HepG2 (cell line): Measurements from ENCODE around the gene RGS14. TPM values are rescaled to one million over a fixed set of nuclear protein-coding genes. Genes with fewer than 3 reads are reported as not detected.

Experiments
- ARNT2 ChIP-seq: sonication (generic); formaldehyde crosslinking; IDR thresholded peaks from 2 replicates; pipeline ENCODE4 v1.8.0; 2022; ENCODE audit warnings: mild to moderate bottlenecking, low read depth, missing genetic modification reagents, moderate library complexity
- SALL1 ChIP-seq: sonication (generic); formaldehyde crosslinking; IDR thresholded peaks from 2 replicates; pipeline ENCODE4 v1.8.0; 2022; ENCODE audit warnings: mild to moderate bottlenecking, missing genetic modification reagents
- SIX4 ChIP-seq: sonication (generic); formaldehyde crosslinking; IDR thresholded peaks from 2 replicates; pipeline ENCODE4 v1.4.0; 2020; ENCODE audit warnings: missing genetic modification reagents
- SP4 ChIP-seq: sonication (generic); formaldehyde crosslinking; IDR thresholded peaks from 2 replicates; pipeline ENCODE4 v1.8.1; 2023; ENCODE audit warnings: mild to moderate bottlenecking, missing genetic modification reagents
- ZNF329 ChIP-seq: sonication (generic); formaldehyde crosslinking; IDR thresholded peaks from 2 replicates; pipeline ENCODE4 v1.9.0; 2021; ENCODE audit warnings: low read depth, mild to moderate bottlenecking, missing genetic modification reagents
- ZNF75D ChIP-seq: sonication (generic); formaldehyde crosslinking; IDR thresholded peaks from 2 replicates; pipeline ENCODE4 v1.8.1; 2023; ENCODE audit warnings: missing genetic modification reagents, mild to moderate bottlenecking, borderline replicate concordance
- ZNF841 ChIP-seq: sonication (generic); formaldehyde crosslinking; IDR thresholded peaks from 2 replicates; pipeline ENCODE4 v1.8.1; 2023; ENCODE audit warnings: missing genetic modification reagents, borderline replicate concordance
- polyA plus RNA-seq, 8 experiments: library from polyadenylated mRNA; depleted of rRNA in 3 of 8; stranded (reverse) in 7 of 8; unstranded in 1 of 8; fragments of >200 nt; fragmentation: Illumina TruSeq in 4 of 8; extraction: Trizol in 4 of 8; gene quantifications; 2 replicates each; pipeline versions ENCODE4 v1.2.1 to v1.2.3, GENCODE V29; 2011 to 2016; ENCODE audit warnings: low read depth in 4 of 8, missing spikeins in 1 of 8, mixed read lengths in 1 of 8; ENCODE audit not compliant: insufficient read depth in 1 of 8
- total RNA-seq, 5 experiments: library from RNA; depleted of rRNA; stranded (reverse); fragments of >200 nt; fragmentation: Illumina TruSeq; extraction: Trizol; gene quantifications; 2 replicates each; pipeline ENCODE4 v1.2.3, GENCODE V29; 2016; ENCODE audit warnings: low read depth in 1 of 5
- TF ChIP-seq, protein P1 (sequence below): sonication (generic); formaldehyde crosslinking; IDR thresholded peaks from 2 replicates; pipeline ENCODE4 v1.4.0; 2020; ENCODE audit warnings: missing genetic modification reagents, borderline replicate concordance
- TF ChIP-seq, protein P2 (sequence below): sonication (generic); formaldehyde crosslinking; IDR thresholded peaks from 2 replicates; pipeline ENCODE4 v1.4.0; 2020; ENCODE audit warnings: low read depth, mild to moderate bottlenecking, missing genetic modification reagents
- TF ChIP-seq, protein P3 (sequence below): sonication (generic); formaldehyde crosslinking; IDR thresholded peaks from 2 replicates; pipeline ENCODE4 v1.5.1; 2020; ENCODE audit warnings: missing genetic modification reagents, mild to moderate bottlenecking, borderline replicate concordance
- TF ChIP-seq, protein P4 (sequence below): fragments of 450-650 bp; IDR thresholded peaks from 2 replicates; pipeline ENCODE4 v1.6.1; 2017; ENCODE audit warnings: mild to moderate bottlenecking
- TF ChIP-seq, protein P5 (sequence below): sonication (generic); formaldehyde crosslinking; IDR thresholded peaks from 2 replicates; pipeline ENCODE4 v1.5.0; 2020; ENCODE audit warnings: missing genetic modification reagents, mild to moderate bottlenecking, borderline replicate concordance
- TF ChIP-seq, protein P6 (sequence below): sonication (generic); formaldehyde crosslinking; IDR thresholded peaks from 2 replicates; pipeline ENCODE4; 2020; ENCODE audit warnings: missing genetic modification reagents, mild to moderate bottlenecking, borderline replicate concordance

RGS14 gene
- total and polyA plus RNA-seq, 2 of the 13 experiments (the other 11 are each of a cell fraction or from before 2014, with no cell fraction given) = 11.1 to 17.2 TPM

DNA sequence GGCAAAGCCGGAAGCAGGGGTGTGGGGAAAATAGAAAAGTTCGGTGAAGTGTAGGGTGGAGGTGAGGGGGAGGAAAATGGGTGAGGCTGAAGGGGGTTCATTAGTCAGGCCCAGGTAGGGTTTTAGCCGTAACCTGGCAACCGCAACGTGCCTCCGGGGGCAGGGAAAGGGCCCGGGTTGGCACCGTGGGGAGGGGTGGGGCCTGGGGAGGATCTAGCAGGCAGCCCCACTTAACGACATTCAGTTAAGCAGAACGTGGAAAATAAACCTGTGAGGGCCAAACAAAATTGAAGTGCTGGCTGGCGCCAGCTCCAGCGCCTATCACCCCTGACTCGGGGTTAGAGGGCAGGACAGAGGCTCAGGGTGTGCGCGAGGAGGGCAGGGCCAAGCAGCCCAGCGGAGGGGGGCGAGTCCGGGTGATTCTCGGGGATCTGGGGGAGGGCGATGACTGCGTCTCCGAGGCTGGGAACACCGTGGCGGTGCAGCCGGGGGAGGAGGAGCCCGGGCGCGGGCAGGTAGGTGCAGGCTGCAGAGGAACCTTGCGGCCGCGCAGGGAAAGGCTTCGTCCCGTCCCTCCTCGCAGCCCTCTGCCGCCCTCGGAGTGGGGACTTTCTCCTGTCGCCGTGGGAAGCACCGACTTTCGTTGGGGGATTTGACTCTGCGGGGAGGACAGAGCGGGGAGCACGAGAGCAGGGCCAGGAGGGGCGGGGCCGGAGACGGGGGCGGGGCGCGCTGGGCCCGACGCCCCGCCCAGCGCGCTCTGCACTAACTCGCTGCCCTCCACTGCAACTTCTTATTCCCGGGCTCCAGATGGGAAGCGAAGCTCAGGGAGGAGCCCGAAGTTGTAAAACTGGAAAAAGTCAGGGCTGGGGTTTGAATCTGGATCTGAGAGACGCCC, 5.1 kb downstream of the RGS14 start (continued):
- TF ChIP-seq, protein P1, sequence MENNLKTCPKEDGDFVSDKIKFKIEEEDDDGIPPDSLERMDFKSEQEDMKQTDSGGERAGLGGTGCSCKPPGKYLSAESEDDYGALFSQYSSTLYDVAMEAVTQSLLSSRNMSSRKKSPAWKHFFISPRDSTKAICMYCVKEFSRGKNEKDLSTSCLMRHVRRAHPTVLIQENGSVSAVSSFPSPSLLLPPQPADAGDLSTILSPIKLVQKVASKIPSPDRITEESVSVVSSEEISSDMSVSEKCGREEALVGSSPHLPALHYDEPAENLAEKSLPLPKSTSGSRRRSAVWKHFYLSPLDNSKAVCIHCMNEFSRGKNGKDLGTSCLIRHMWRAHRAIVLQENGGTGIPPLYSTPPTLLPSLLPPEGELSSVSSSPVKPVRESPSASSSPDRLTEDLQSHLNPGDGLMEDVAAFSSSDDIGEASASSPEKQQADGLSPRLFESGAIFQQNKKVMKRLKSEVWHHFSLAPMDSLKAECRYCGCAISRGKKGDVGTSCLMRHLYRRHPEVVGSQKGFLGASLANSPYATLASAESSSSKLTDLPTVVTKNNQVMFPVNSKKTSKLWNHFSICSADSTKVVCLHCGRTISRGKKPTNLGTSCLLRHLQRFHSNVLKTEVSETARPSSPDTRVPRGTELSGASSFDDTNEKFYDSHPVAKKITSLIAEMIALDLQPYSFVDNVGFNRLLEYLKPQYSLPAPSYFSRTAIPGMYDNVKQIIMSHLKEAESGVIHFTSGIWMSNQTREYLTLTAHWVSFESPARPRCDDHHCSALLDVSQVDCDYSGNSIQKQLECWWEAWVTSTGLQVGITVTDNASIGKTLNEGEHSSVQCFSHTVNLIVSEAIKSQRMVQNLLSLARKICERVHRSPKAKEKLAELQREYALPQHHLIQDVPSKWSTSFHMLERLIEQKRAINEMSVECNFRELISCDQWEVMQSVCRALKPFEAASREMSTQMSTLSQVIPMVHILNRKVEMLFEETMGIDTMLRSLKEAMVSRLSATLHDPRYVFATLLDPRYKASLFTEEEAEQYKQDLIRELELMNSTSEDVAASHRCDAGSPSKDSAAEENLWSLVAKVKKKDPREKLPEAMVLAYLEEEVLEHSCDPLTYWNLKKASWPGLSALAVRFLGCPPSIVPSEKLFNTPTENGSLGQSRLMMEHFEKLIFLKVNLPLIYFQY (CRISPR knock-in tag) = no peak
- no peak for TF ChIP-seq ZNF329 (CRISPR knock-in tag)
- TF ChIP-seq SALL1 (CRISPR knock-in tag) = peak; percentile 66
- TF ChIP-seq, protein P2, sequence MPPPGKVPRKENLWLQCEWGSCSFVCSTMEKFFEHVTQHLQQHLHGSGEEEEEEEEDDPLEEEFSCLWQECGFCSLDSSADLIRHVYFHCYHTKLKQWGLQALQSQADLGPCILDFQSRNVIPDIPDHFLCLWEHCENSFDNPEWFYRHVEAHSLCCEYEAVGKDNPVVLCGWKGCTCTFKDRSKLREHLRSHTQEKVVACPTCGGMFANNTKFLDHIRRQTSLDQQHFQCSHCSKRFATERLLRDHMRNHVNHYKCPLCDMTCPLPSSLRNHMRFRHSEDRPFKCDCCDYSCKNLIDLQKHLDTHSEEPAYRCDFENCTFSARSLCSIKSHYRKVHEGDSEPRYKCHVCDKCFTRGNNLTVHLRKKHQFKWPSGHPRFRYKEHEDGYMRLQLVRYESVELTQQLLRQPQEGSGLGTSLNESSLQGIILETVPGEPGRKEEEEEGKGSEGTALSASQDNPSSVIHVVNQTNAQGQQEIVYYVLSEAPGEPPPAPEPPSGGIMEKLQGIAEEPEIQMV (CRISPR knock-in tag) = no peak
- TF ChIP-seq ZNF841 (CRISPR knock-in tag) = no peak
- no peak for TF ChIP-seq SIX4
- TF ChIP-seq, protein P3, sequence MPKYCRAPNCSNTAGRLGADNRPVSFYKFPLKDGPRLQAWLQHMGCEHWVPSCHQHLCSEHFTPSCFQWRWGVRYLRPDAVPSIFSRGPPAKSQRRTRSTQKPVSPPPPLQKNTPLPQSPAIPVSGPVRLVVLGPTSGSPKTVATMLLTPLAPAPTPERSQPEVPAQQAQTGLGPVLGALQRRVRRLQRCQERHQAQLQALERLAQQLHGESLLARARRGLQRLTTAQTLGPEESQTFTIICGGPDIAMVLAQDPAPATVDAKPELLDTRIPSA = no peak
- TF ChIP-seq, protein P4, sequence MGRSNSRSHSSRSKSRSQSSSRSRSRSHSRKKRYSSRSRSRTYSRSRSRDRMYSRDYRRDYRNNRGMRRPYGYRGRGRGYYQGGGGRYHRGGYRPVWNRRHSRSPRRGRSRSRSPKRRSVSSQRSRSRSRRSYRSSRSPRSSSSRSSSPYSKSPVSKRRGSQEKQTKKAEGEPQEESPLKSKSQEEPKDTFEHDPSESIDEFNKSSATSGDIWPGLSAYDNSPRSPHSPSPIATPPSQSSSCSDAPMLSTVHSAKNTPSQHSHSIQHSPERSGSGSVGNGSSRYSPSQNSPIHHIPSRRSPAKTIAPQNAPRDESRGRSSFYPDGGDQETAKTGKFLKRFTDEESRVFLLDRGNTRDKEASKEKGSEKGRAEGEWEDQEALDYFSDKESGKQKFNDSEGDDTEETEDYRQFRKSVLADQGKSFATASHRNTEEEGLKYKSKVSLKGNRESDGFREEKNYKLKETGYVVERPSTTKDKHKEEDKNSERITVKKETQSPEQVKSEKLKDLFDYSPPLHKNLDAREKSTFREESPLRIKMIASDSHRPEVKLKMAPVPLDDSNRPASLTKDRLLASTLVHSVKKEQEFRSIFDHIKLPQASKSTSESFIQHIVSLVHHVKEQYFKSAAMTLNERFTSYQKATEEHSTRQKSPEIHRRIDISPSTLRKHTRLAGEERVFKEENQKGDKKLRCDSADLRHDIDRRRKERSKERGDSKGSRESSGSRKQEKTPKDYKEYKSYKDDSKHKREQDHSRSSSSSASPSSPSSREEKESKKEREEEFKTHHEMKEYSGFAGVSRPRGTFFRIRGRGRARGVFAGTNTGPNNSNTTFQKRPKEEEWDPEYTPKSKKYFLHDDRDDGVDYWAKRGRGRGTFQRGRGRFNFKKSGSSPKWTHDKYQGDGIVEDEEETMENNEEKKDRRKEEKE = no peak
- TF ChIP-seq SP4 (CRISPR knock-in tag) = peak; percentile 54
- TF ChIP-seq, protein P5, sequence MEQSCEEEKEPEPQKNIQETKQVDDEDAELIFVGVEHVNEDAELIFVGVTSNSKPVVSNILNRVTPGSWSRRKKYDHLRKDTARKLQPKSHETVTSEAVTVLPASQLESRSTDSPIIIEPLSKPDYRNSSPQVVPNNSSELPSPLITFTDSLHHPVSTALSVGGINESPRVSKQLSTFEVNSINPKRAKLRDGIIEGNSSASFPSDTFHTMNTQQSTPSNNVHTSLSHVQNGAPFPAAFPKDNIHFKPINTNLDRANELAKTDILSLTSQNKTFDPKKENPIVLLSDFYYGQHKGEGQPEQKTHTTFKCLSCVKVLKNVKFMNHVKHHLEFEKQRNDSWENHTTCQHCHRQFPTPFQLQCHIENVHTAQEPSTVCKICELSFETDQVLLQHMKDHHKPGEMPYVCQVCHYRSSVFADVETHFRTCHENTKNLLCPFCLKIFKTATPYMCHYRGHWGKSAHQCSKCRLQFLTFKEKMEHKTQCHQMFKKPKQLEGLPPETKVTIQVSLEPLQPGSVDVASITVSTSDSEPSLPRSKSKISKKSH (CRISPR knock-in tag) = peak; percentile 53; the same call in 1 of the 2 replicates
- TF ChIP-seq, protein P6, sequence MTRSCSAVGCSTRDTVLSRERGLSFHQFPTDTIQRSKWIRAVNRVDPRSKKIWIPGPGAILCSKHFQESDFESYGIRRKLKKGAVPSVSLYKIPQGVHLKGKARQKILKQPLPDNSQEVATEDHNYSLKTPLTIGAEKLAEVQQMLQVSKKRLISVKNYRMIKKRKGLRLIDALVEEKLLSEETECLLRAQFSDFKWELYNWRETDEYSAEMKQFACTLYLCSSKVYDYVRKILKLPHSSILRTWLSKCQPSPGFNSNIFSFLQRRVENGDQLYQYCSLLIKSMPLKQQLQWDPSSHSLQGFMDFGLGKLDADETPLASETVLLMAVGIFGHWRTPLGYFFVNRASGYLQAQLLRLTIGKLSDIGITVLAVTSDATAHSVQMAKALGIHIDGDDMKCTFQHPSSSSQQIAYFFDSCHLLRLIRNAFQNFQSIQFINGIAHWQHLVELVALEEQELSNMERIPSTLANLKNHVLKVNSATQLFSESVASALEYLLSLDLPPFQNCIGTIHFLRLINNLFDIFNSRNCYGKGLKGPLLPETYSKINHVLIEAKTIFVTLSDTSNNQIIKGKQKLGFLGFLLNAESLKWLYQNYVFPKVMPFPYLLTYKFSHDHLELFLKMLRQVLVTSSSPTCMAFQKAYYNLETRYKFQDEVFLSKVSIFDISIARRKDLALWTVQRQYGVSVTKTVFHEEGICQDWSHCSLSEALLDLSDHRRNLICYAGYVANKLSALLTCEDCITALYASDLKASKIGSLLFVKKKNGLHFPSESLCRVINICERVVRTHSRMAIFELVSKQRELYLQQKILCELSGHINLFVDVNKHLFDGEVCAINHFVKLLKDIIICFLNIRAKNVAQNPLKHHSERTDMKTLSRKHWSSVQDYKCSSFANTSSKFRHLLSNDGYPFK (CRISPR knock-in tag) = no peak
- no peak for TF ChIP-seq ZNF75D (CRISPR knock-in tag)
- peak; percentile 54; the same call in 1 of the 2 replicates for TF ChIP-seq ARNT2 (CRISPR knock-in tag)
